ENCODE results near the gene RPL37. TPM values are rescaled to one million over a fixed set of nuclear protein-coding genes. Genes with fewer than 3 reads are reported as not detected.

Gene RPL37
- polyA plus RNA-seq, 4 donors: 1,027 to 2,589 (median 1,856) TPM

DNA sequence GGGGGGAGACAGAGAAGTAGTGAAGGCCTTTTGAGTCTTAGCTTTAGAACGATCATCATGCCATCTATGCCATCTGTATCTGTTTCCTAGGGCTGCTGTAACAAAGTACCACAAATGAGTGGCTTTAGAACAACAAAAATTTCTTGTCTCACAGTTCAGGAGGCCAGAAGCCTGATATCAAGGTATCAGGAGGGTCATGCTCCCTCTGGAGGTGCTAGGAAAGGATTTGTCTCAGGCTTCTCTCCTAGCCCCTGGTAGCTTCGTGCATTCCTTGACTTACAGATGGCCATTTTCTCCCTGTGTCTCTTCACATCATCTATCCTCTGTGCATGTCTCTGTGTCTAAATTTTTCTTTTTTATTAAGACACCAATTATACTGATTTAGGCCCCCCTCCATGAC is 11.3 kb upstream of the RPL37 start:
- Histone ChIP-seq H3K4me1 (ENCODE audit: control insufficient read depth in 3 of 3, insufficient read depth in 2 of 3, low read depth in 1 of 3, low read length in 2 of 3) (peaks cover 0 to 2% (median 0%) of the 10 kb centered on the region in 3 donors), H3K27ac (ENCODE audit: low read depth in 1 of 3, low read length in 2 of 3) (no peak overlapping the region), H3K36me3 (ENCODE audit: control insufficient read depth in 3 of 3, insufficient read depth in 2 of 3, low read depth in 1 of 3, low read length in 3 of 3) (no peaks in the 10 kb centered on the region), H3K4me3 (ENCODE audit: low read depth in 1 of 3, low read length in 3 of 3) (no peak overlapping the region), H3K9me3 (ENCODE audit: control insufficient read depth in 2 of 2, insufficient read depth in 1 of 2, low read depth in 1 of 2, low read length in 1 of 2) (no peaks in the 10 kb centered on the region), H3K27me3 (ENCODE audit: control insufficient read depth in 3 of 3, insufficient read depth in 3 of 3, low read length in 3 of 3) (no peaks in the 10 kb centered on the region)
- FAIRE-seq (no peak), DNase-seq (no peak)
- WGBS, 3 donors: 90 to 100% (median 93%) methylated on average over 2 of the region's 2 CpGs

- 92 to 93% (median 93%) methylated on average over 4 of the region's 4 CpGs for WGBS, 3 donors
- no peak for FAIRE-seq
- H3K36me3 ChIP-seq (ENCODE audit: control insufficient read depth in 3 of 3, insufficient read depth in 2 of 3, low read depth in 1 of 3, low read length in 3 of 3): no peaks in the 10 kb centered on the region
- no peak overlapping the region for H3K4me3 ChIP-seq (ENCODE audit: low read depth in 1 of 3, low read length in 3 of 3)
- no peak overlapping the region for H3K27ac ChIP-seq (ENCODE audit: low read depth in 1 of 3, low read length in 2 of 3)
- no peaks in the 10 kb centered on the region for H3K27me3 ChIP-seq (ENCODE audit: control insufficient read depth in 3 of 3, insufficient read depth in 3 of 3, low read length in 3 of 3)
- H3K4me1 ChIP-seq (ENCODE audit: control insufficient read depth in 3 of 3, insufficient read depth in 2 of 3, low read depth in 1 of 3, low read length in 2 of 3): peaks cover 0 to 2% (median 0%) of the 10 kb centered on the region in 3 donors
- DNase-seq: no peak
- no peaks in the 10 kb centered on the region for H3K9me3 ChIP-seq (ENCODE audit: control insufficient read depth in 2 of 2, insufficient read depth in 1 of 2, low read depth in 1 of 2, low read length in 1 of 2)
Observed at GRCh38 chr5:40844565-40844964, 9.5 kb upstream of the RPL37 start.

DNA sequence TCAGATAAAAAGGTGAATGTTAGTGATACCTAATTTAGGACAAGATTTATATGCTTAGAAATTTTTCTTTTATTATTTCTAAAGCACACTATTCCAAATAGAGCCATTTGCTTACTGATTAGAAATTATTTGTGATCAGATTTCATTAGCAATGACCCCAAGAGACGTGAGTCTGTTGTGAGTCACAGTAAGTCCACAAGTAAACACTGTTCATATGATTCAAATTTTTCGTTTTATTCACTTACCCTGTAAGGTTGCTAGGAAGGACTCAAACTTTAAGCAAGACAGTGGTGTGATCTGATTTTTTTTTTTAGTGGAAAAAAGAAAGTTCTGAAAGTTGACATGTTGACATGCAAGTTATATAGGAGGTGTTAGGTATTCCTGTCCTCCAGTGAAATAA is 7.3 kb upstream of the RPL37 start:
- DNase-seq (peak in 1 of 2 donors; percentile 10), FAIRE-seq (no peak)
- no peak overlapping the region for H3K27ac ChIP-seq (ENCODE audit: low read depth in 1 of 3, low read length in 2 of 3)
- no peaks in the 10 kb centered on the region for H3K36me3 ChIP-seq (ENCODE audit: control insufficient read depth in 3 of 3, insufficient read depth in 2 of 3, low read depth in 1 of 3, low read length in 3 of 3)
- H3K27me3 ChIP-seq (ENCODE audit: control insufficient read depth in 3 of 3, insufficient read depth in 3 of 3, low read length in 3 of 3): no peaks in the 10 kb centered on the region
- H3K4me1 ChIP-seq (ENCODE audit: control insufficient read depth in 3 of 3, insufficient read depth in 2 of 3, low read depth in 1 of 3, low read length in 2 of 3): peaks cover 0 to 2% (median 0%) of the 10 kb centered on the region in 3 donors
- H3K9me3 ChIP-seq (ENCODE audit: control insufficient read depth in 2 of 2, insufficient read depth in 1 of 2, low read depth in 1 of 2, low read length in 1 of 2): no peaks in the 10 kb centered on the region
- WGBS, 3 donors: 22 to 39% (median 34%) methylated on average over 2 of the region's 2 CpGs
- H3K4me3 ChIP-seq (ENCODE audit: low read depth in 1 of 3, low read length in 3 of 3): no peak overlapping the region

- Histone ChIP-seq H3K27ac (ENCODE audit: low read depth in 1 of 3, low read length in 2 of 3) (peak within 1 kb of the TSS; percentile 64 to 96 (median 78)), H3K9me3 (ENCODE audit: control insufficient read depth in 2 of 2, insufficient read depth in 1 of 2, low read depth in 1 of 2, low read length in 1 of 2) (no peaks in the 10 kb centered on the region), H3K4me3 (ENCODE audit: low read depth in 1 of 3, low read length in 3 of 3) (peak within 1 kb of the TSS in 2 of 3 donors; percentile 55 to 57), H3K36me3 (ENCODE audit: control insufficient read depth in 3 of 3, insufficient read depth in 2 of 3, low read depth in 1 of 3, low read length in 3 of 3) (no peaks in the 10 kb centered on the region), H3K4me1 (ENCODE audit: control insufficient read depth in 3 of 3, insufficient read depth in 2 of 3, low read depth in 1 of 3, low read length in 2 of 3) (peaks cover 0 to 2% (median 0%) of the 10 kb centered on the region in 3 donors), H3K27me3 (ENCODE audit: control insufficient read depth in 3 of 3, insufficient read depth in 3 of 3, low read length in 3 of 3) (no peaks in the 10 kb centered on the region)
- WGBS, 3 donors: 5 to 15% (median 12%) methylated on average over 9 of the region's 9 CpGs
- no peak for FAIRE-seq
- peak; percentile 49 to 63 for DNase-seq
Observed at GRCh38 chr5:40841068-40841805, 6.2 kb upstream of the RPL37 start, which contains the start of gene CARD6. Gene CARD6, plus strand, starts transcription at chr5:40841367. Its CDS starts 16 bp downstream, at chr5:40841383.

- Histone ChIP-seq H3K27ac (ENCODE audit: low read depth in 1 of 3, low read length in 2 of 3) (no peak overlapping the region), H3K4me1 (ENCODE audit: control insufficient read depth in 3 of 3, insufficient read depth in 2 of 3, low read depth in 1 of 3, low read length in 2 of 3) (peaks cover 0 to 9% (median under 1%) of the 10 kb centered on the region in 3 donors), H3K4me3 (ENCODE audit: low read depth in 1 of 3, low read length in 3 of 3) (no peak overlapping the region), H3K36me3 (ENCODE audit: control insufficient read depth in 3 of 3, insufficient read depth in 2 of 3, low read depth in 1 of 3, low read length in 3 of 3) (peaks cover 0 to 5% (median 2%) of the 10 kb centered on the region in 3 donors), H3K9me3 (ENCODE audit: control insufficient read depth in 2 of 2, insufficient read depth in 1 of 2, low read depth in 1 of 2, low read length in 1 of 2) (no peaks in the 10 kb centered on the region), H3K27me3 (ENCODE audit: control insufficient read depth in 3 of 3, insufficient read depth in 3 of 3, low read length in 3 of 3) (no peaks in the 10 kb centered on the region)
- DNase-seq: no peak
- no peak for FAIRE-seq
- 79 to 90% (median 84%) methylated on average over 6 of the region's 6 CpGs for WGBS, 3 donors
Observed at GRCh38 chr5:40838086-40838485, 3.1 kb upstream of the RPL37 start.

- H3K27ac ChIP-seq (ENCODE audit: low read depth in 1 of 3, low read length in 2 of 3): peak overlapping the region; percentile 78 to 98 (median 97)
- no peaks in the 10 kb centered on the region for H3K9me3 ChIP-seq (ENCODE audit: control insufficient read depth in 2 of 2, insufficient read depth in 1 of 2, low read depth in 1 of 2, low read length in 1 of 2)
- peaks cover 0 to 6% (median 3%) of the 10 kb centered on the region in 3 donors for H3K4me1 ChIP-seq (ENCODE audit: control insufficient read depth in 3 of 3, insufficient read depth in 2 of 3, low read depth in 1 of 3, low read length in 2 of 3)
- FAIRE-seq (no peak), DNase-seq (peak in 1 of 2 donors; percentile 56)
- H3K4me3 ChIP-seq (ENCODE audit: low read depth in 1 of 3, low read length in 3 of 3): peak overlapping the region; percentile 86 to 89 (median 88)
- H3K27me3 ChIP-seq (ENCODE audit: control insufficient read depth in 3 of 3, insufficient read depth in 3 of 3, low read length in 3 of 3): no peaks in the 10 kb centered on the region
- WGBS, 3 donors: 0 to 1% (median 1%) methylated on average over 21 of the region's 21 CpGs
- H3K36me3 ChIP-seq (ENCODE audit: control insufficient read depth in 3 of 3, insufficient read depth in 2 of 3, low read depth in 1 of 3, low read length in 3 of 3): peaks cover 19 to 23% (median 23%) of the 10 kb centered on the region in 3 donors
Observed at GRCh38 chr5:40834391-40834848, 602 bp downstream of the RPL37 start.

DNA sequence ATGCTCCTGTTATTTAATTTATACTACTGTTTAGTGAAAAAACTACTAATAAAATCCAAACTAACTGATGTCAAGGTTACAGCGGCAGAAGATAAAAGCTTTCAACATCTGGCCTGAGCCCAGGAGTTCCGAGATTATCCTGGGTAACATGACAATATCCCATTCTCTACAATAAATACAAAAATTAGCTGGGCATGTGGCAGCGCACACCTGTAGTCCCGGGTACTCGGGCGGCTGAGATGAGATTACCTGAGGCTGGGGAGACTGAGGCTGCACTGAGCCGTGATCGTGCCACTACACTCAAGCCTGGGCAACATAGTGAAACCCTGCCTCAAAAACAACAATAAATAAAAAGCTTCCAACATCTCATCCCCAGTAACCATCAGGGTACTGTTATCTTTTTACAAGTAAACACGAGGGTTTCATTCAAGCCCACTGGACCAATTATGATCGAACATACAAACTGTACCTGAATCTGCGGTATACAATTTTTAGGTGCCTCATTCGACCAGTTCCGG is 1.3 kb downstream of the RPL37 start:
- Histone ChIP-seq H3K27me3 (ENCODE audit: control insufficient read depth in 3 of 3, insufficient read depth in 3 of 3, low read length in 3 of 3) (no peaks in the 10 kb centered on the region), H3K9me3 (ENCODE audit: control insufficient read depth in 2 of 2, insufficient read depth in 1 of 2, low read depth in 1 of 2, low read length in 1 of 2) (no peaks in the 10 kb centered on the region), H3K4me3 (ENCODE audit: low read depth in 1 of 3, low read length in 3 of 3) (peak overlapping the region; percentile 86 to 89 (median 88)), H3K4me1 (ENCODE audit: control insufficient read depth in 3 of 3, insufficient read depth in 2 of 3, low read depth in 1 of 3, low read length in 2 of 3) (peaks cover 0 to 6% (median 3%) of the 10 kb centered on the region in 3 donors), H3K27ac (ENCODE audit: low read depth in 1 of 3, low read length in 2 of 3) (peak overlapping the region; percentile 78 to 98 (median 97)), H3K36me3 (ENCODE audit: control insufficient read depth in 3 of 3, insufficient read depth in 2 of 3, low read depth in 1 of 3, low read length in 3 of 3) (peaks cover 23 to 25% (median 25%) of the 10 kb centered on the region in 3 donors)
- DNase-seq: no peak
- FAIRE-seq: no peak
- WGBS, 3 donors: 5 to 32% (median 15%) methylated on average over 13 of the region's 13 CpGs

DNA sequence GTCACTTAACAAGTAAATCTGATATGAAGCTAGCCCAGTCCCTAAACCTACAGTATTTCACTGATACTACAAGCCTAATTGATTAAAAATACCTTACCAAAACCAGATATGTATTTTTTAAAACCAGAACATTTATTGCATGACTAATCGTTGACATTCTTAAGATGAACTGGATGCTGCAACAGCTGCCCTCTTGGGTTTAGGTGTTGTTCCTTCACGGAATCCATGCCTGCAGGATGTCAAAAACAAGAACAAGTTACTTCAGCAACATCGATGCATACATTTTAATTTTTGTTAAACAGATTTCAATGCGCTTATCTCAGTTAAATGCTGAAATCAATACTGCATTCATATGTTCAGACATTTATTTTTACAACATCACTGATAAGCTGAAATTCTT is 2.7 kb downstream of the RPL37 start:
- 57 to 77% (median 70%) methylated on average over 4 of the region's 4 CpGs for WGBS, 3 donors
- no peak for FAIRE-seq
- no peak overlapping the region for H3K27ac ChIP-seq (ENCODE audit: low read depth in 1 of 3, low read length in 2 of 3)

More for the DNA sequence above, 2.7 kb downstream of the RPL37 start:
- Histone ChIP-seq H3K4me3 (ENCODE audit: low read depth in 1 of 3, low read length in 3 of 3) (no peak overlapping the region), H3K4me1 (ENCODE audit: control insufficient read depth in 3 of 3, insufficient read depth in 2 of 3, low read depth in 1 of 3, low read length in 2 of 3) (peaks cover 0 to 6% (median 3%) of the 10 kb centered on the region in 3 donors), H3K36me3 (ENCODE audit: control insufficient read depth in 3 of 3, insufficient read depth in 2 of 3, low read depth in 1 of 3, low read length in 3 of 3) (peaks cover 29 to 30% (median 30%) of the 10 kb centered on the region in 3 donors), H3K27me3 (ENCODE audit: control insufficient read depth in 3 of 3, insufficient read depth in 3 of 3, low read length in 3 of 3) (no peaks in the 10 kb centered on the region), H3K9me3 (ENCODE audit: control insufficient read depth in 2 of 2, insufficient read depth in 1 of 2, low read depth in 1 of 2, low read length in 1 of 2) (no peaks in the 10 kb centered on the region)
- no peak for DNase-seq

All from small intestine (tissue), 7 donors.